GM19328 (cell line): ENCODE results near the gene PLEKHM1.
"Not testable (repeated sequence)": the region's sequence is repeated elsewhere in the genome, so short reads cannot be mapped to it uniquely, and the experiment has no call there.

Source experiments
- ATAC-seq: cut with Tn5 transposase; IDR thresholded peaks from one replicate; pipeline ENCODE4 v1.9.1; 2021; ENCODE audit warnings: mild to moderate bottlenecking, moderate library complexity; ENCODE audit not compliant: unreplicated experiment

Gene PLEKHM1

GRCh38 chr17:45490615-45491433 lies at the start of gene PLEKHM1:
Gene PLEKHM1, minus strand, starts transcription at chr17:45490721. Its CDS starts 8,237 bp downstream, at chr17:45482484.
- ATAC-seq, result peak; percentile 92

- not testable (repeated sequence) for ATAC-seq
Measured at GRCh38 chr17:45538168-45538567, 47.6 kb upstream of the PLEKHM1 start.

DNA sequence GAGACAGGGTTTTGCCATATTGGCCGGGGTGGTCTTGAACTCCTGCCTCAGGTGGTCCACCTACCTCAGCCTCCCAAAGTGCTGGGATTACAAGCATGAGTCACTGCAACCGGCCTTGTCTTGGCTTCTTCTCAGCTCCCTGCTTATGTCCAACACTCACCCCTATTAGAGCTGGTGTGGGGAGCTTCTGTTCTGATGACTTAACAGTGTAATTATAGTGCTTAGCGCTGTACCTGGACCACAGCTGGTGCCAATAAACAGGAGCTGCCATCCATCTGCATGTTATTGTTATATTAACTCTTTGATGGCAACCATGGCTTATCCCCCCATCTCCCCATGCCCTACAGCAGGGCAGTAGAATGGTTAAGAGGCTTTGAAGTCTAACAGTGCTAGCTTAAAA lies 15.6 kb upstream of the PLEKHM1 start:
- not testable (repeated sequence) for ATAC-seq

GRCh38 chr17:45505183-45505582 lies 14.7 kb upstream of the PLEKHM1 start:
- not testable (repeated sequence) for ATAC-seq

- not testable (repeated sequence) for ATAC-seq
Measured at GRCh38 chr17:45501092-45501707, 10.7 kb upstream of the PLEKHM1 start.

GRCh38 chr17:45500478-45500877 lies 10.0 kb upstream of the PLEKHM1 start:
- ATAC-seq, result not testable (repeated sequence)

DNA sequence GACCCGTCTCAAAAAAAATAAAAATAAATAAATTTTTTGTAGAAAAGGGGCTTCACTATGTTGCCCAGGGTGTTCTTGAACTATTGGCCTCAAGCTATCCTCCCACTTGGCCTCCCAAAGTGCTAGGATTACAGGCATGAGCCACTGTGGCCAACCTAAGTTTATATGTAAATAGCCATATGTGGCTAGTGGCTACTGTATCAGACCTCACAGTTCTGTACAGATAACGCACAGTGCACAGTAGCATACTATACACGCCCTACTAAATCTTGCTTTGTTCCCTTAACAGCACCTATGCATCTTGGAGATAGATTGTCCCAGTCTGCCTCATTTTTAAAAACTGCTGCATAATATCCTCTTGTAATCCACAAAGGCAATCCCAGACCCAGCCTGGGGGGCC lies 8.7 kb upstream of the PLEKHM1 start:
- ATAC-seq, result not testable (repeated sequence)

DNA sequence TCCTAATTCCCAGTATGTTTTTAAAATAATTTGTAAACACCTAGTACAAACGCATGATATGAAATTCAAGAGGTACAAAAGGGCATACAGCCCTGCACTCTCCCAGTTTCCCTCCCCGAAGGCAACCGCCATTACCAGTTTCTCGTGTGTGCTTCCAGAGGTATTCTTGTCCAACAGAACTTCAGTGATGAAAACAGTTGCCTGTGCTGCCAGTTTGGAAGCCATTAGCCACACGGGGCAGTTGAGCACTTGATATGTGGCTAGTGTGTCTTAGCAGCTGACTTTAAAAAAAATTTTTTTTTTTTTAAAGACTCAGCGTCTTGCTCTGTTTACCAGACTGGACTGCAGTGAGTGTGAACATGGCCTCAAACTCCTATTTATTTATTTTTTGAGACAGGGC lies 7.9 kb upstream of the PLEKHM1 start:
- ATAC-seq, result not testable (repeated sequence)

- ATAC-seq, result not testable (repeated sequence)
Measured at GRCh38 chr17:45497449-45497848, 6.9 kb upstream of the PLEKHM1 start.

DNA sequence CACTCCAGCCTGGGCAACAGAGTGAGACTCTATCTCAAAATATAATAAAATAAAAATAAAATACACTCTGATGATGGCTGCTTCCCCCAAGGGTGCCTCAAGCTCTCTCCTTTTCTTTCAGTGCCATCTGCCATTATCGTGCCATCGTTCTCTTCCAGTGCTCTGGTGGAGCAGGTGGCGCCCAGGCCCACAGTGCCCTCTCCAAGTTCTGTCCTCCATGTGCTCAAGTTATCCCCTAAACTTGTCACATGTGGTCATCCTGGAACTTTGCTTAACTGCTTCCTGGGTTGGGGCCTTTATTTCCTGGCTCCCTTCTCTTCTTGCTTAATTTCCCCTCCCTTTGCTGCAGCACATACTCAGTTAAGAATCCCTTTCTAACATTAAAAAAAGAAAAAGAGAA lies 6.0 kb upstream of the PLEKHM1 start:
- not testable (repeated sequence) for ATAC-seq

DNA sequence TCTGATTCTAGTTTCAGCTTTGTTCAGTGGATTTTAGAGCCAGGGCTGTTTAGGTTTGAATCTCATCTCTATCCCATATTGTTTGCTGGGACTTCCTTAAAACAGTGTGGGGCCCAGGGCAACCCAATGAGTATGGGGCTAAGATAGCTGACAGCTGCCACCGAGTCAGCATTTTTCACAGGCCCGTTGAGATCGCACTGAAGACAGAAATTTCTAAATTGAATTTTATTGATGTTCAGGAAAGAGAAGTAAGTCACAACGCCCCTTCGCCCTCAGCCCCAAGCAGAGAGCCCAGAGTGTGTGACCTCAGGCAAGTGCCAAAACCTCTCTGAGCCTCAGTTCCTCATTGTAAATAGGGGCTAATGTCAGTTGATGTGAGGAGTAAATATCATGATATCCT lies 4.0 kb upstream of the PLEKHM1 start:
- not testable (repeated sequence) for ATAC-seq

- ATAC-seq, result not testable (repeated sequence)
Measured at GRCh38 chr17:45492156-45492555, 1.6 kb upstream of the PLEKHM1 start.

- ATAC-seq, result peak; percentile 26
Measured at GRCh38 chr17:45490198-45490597, 323 bp downstream of the PLEKHM1 start.

DNA sequence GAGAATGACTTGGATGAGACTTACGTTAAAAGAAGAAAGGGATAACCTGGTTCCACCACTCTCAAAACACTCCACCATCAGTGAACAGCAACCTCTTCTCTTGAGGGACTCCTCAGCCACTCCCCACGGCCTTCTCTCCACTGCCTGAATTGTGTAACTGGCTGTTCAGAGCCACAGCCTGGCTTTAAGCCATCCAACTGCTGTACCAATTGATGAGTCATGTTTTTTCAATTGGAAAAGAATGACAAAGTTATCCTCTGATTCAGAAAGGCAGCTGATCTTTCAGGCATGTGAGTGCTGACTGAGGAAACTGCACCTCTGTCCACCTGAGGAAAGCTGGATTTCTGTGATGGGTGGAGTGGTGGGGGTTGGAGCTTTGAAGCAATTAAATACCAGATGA lies 2.8 kb downstream of the PLEKHM1 start:
- ATAC-seq, result not testable (repeated sequence)

DNA sequence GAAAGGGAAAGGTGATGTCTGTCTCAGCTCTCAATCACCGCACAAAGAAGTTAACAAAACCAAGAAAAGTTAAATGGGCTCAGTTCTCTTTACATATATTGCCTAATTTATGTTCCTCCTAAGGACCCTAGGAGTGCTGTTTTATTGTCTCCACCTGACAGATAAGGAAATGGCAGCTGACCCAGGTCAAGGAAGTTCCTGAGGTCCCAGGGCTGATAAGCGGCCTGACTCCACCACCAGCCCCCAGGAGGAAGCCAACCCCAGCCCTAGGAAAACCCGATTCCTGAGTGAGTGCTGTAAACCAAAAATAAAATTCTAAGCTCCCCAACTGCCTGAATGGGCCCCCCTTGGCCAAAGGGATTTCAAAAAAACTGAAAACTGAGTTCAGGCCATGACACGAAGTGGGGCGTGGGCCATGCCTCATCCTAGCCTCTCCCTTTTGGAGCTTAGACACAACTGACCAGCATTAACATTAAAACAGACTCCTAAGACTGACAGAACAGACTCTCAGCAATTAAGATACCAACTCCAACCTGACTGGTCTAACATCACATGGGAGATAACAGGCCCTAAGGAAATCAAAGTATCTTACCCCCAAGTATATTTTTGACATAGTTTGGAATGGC lies 6.8 kb downstream of the PLEKHM1 start:
- ATAC-seq, result not testable (repeated sequence)

GRCh38 chr17:45483177-45483576 lies 7.3 kb downstream of the PLEKHM1 start:
- ATAC-seq, result not testable (repeated sequence)

DNA sequence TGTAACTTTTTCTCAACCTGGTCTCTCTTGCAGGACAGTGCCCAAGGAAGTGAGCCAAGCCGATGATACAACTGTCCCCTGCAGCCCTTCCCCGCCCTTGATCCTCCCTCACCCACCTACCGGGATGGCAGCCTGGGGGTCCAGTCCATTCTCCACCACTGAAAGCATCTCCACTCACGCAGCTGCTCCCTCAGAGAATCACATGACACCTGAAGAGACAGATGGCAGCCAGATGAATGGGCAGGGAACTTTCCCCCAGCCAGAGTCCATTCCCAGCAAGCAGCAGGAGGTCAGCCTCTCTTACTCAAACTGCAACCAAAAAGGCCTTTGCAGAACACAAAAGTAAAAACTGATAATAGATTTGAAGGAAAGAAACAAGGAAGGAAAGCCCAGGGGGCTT lies 8.2 kb downstream of the PLEKHM1 start:
- ATAC-seq, result not testable (repeated sequence)

GRCh38 chr17:45475436-45475835 lies 15.1 kb downstream of the PLEKHM1 start:
- not testable (repeated sequence) for ATAC-seq

DNA sequence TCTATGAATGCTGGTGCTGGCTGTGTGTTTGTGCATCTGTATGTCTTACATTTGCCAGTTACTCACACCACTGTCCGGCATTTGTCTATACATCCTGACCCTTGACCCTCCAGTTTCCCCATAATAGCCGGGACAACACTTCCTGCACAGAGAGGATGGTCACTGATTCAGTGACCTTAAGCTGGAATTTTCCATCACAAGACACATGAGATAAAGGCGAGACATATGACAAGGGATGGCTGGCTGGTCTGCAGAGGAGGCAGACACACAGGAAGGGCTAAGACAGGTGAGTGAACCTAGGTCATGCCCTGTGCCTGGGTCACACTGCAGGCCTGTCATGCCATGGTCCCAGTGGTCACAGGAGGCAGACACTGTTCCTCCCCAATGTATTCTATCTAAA lies 18.3 kb downstream of the PLEKHM1 start:
- ATAC-seq, result not testable (repeated sequence)

DNA sequence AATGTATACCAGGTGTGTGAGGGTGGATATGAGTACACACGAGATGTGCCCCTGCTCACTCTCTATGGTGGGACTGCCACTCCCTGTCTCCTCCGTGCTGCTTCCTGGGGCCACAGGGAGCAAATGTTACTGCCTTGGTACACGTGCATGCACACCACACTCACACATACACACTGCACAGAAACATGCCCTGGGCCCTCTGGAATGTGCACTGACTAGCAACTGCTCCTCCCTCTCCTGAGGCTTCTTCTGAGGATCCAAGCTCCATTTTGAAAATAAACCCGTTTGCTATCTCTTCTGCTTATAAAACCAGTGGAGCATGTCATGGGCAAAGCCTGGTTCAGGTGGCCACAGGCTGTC lies 21.3 kb downstream of the PLEKHM1 start:
- not testable (repeated sequence) for ATAC-seq

DNA sequence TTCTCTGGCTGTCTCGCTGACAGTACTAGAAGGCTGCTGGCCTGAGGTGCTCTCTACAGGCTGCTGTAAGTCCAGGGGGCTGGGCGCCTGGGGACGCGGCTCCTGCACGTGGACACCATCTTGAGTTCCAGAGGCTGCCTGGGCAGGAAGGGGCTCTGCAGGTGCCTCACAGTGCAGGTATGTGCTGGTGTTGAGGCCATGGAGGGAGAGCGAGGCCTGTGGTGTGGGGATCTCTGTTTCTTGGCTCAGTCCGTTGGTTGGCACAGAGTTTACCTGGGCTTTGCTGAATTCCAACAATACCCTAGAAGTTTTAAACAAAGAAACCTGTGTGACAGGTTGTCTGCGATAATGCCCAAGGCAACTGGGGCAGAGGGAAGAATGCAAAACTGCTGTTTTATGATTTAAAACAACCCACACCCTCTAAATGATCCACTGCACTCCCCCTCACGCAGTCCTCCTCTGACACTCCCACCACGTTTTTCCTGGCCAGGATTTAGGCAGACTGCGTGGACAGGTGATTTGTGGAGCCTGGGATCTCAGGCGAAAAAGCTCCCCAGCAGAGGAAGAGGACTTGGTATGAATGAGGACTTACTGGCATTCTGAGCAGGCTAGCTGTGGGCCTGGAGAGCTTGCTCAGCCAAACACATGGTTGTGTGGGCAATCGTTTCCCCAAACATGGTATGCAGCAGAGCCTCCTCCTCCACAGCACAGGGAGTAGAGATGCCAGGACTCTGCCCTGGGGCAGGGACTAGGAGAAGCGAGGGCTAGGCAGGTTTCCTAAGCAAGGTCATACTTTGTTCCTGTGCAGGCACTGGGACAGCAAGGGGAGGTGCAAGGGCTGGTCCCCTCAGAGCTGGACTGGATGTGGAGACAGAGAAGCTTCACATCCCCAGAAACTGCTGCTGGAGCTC lies 22.0 kb downstream of the PLEKHM1 start:
- not testable (repeated sequence) for ATAC-seq
